Neural progenitor cell (in vitro differentiated cells): ENCODE results near the gene EPB41L4A. TPM values are rescaled to one million over a fixed set of nuclear protein-coding genes. Genes with fewer than 3 reads are reported as not detected.
"Not testable (repeated sequence)": the region's sequence is repeated elsewhere in the genome, so short reads cannot be mapped to it uniquely, and the experiment has no call there.

Experiments used
- DNase-seq: peaks from one replicate; pipeline ENCODE4 v3.0.0-alpha.2; 2016; ENCODE audit warnings: low spot score
- H2AFZ ChIP-seq: fragments of 200-600 bp; sonication (generic); replicated peaks from 2 replicates; pipeline ENCODE4 v1.6.1; 2016; ENCODE audit warnings: antibody characterized with exemption
- H3F3A ChIP-seq: fragments of 200-600 bp; sonication (generic); 2 replicates; pipeline ENCODE4 v1.6.1; 2016; ENCODE audit warnings: antibody characterized with exemption, low read depth
- H3K27ac ChIP-seq: fragments of 200-600 bp; sonication (generic); 2 replicates; pipeline ENCODE4 v1.5.1; 2016; ENCODE audit warnings: mild to moderate bottlenecking
- H3K27me3 ChIP-seq: fragments of 200-600 bp; sonication (generic); 2 replicates; pipeline ENCODE4 v1.6.1; 2016; ENCODE audit warnings: mild to moderate bottlenecking, moderate library complexity
- H3K36me3 ChIP-seq: fragments of 200-600 bp; sonication (generic); 2 replicates; pipeline ENCODE4 v1.5.1; 2016
- H3K4me1 ChIP-seq: fragments of 200-600 bp; sonication (generic); 2 replicates; pipeline ENCODE4 v1.6.1; 2016; ENCODE audit warnings: mixed run types
- H3K4me2 ChIP-seq: fragments of 200-600 bp; sonication (generic); 2 replicates; pipeline ENCODE4 v1.6.1; 2016
- H3K4me3 ChIP-seq: fragments of 200-600 bp; sonication (generic); 2 replicates; pipeline ENCODE4 v1.5.1; 2016
- H3K79me2 ChIP-seq: fragments of 200-600 bp; sonication (generic); 2 replicates; pipeline ENCODE4 v1.6.1; 2016; ENCODE audit warnings: low read depth
- H3K9ac ChIP-seq: fragments of 200-600 bp; sonication (generic); 2 replicates; pipeline ENCODE4 v1.6.1; 2016
- H3K9me3 ChIP-seq: fragments of 200-600 bp; sonication (generic); 2 replicates; pipeline ENCODE4 v1.5.1; 2016; ENCODE audit warnings: low read depth
- H4K20me1 ChIP-seq: fragments of 200-600 bp; sonication (generic); 2 replicates; pipeline ENCODE4 v1.6.1; 2016; ENCODE audit warnings: low read depth
- H3K27ac Mint-ChIP-seq: 3 replicates; pipeline ENCODE4 v1.8.0; 2021; ENCODE audit warnings: mixed read lengths
- H3K27me3 Mint-ChIP-seq: 2 replicates; pipeline ENCODE4 v1.8.0; 2022; ENCODE audit warnings: low read depth, mild to moderate bottlenecking, inconsistent platforms, moderate library complexity, mixed read lengths; ENCODE audit not compliant: insufficient read depth
- H3K36me3 Mint-ChIP-seq: 3 replicates; pipeline ENCODE4 v1.8.0; 2021; ENCODE audit warnings: mixed read lengths
- H3K4me1 Mint-ChIP-seq: 3 replicates; pipeline ENCODE4 v1.8.0; 2021; ENCODE audit warnings: mixed read lengths
- H3K4me3 Mint-ChIP-seq: 3 replicates; pipeline ENCODE4 v1.8.0; 2021; ENCODE audit warnings: mild to moderate bottlenecking, moderate library complexity, mixed read lengths
- H3K9me3 Mint-ChIP-seq: 3 replicates; pipeline ENCODE4 v1.8.0; 2020; ENCODE audit warnings: mixed read lengths
- EZH2 ChIP-seq: fragments of 200-600 bp; sonication (generic); IDR thresholded peaks from 2 replicates; pipeline ENCODE4 v1.6.1; 2017; ENCODE audit warnings: antibody characterized with exemption, mild to moderate bottlenecking, moderate library complexity
- EZH2phosphoT487 ChIP-seq: fragments of 200-600 bp; sonication (generic); IDR thresholded peaks from 2 replicates; pipeline ENCODE4 v1.6.1; 2017; ENCODE audit warnings: antibody characterized with exemption
- total RNA-seq: library from RNA; depleted of rRNA; stranded (reverse); fragments of >200 nt; gene quantifications from 2 replicates; pipeline ENCODE4 v1.2.3, GENCODE V29; 2015; ENCODE audit warnings: low replicate concordance
- TF ChIP-seq, protein P1 (sequence below): fragments of 200-600 bp; sonication (generic); IDR thresholded peaks from 2 replicates; pipeline ENCODE4 v1.5.1; 2017; ENCODE audit warnings: antibody characterized with exemption, mild to moderate bottlenecking

Gene EPB41L4A
- total RNA-seq, 1 donor from 2014 or later, result 2.7 TPM

- no peak overlapping the region for H3K4me2 ChIP-seq
Measured at GRCh38 chr5:112397690-112398089, 21.4 kb downstream of the EPB41L4A start.

GRCh38 chr5:112396430-112396829 lies 22.6 kb downstream of the EPB41L4A start:
- Mint-ChIP-seq H3K4me3 (no peak overlapping the region), H3K4me1 (peaks cover 4% of the 10 kb centered on the region), H3K36me3 (peaks cover 38% of the 10 kb centered on the region), H3K9me3 (peaks cover 29% of the 10 kb centered on the region), H3K27me3 (peaks cover 7% of the 10 kb centered on the region), H3K27ac (no peak overlapping the region)
- H3K27me3 ChIP-seq, result no peaks in the 10 kb centered on the region
- TF ChIP-seq, protein P1, sequence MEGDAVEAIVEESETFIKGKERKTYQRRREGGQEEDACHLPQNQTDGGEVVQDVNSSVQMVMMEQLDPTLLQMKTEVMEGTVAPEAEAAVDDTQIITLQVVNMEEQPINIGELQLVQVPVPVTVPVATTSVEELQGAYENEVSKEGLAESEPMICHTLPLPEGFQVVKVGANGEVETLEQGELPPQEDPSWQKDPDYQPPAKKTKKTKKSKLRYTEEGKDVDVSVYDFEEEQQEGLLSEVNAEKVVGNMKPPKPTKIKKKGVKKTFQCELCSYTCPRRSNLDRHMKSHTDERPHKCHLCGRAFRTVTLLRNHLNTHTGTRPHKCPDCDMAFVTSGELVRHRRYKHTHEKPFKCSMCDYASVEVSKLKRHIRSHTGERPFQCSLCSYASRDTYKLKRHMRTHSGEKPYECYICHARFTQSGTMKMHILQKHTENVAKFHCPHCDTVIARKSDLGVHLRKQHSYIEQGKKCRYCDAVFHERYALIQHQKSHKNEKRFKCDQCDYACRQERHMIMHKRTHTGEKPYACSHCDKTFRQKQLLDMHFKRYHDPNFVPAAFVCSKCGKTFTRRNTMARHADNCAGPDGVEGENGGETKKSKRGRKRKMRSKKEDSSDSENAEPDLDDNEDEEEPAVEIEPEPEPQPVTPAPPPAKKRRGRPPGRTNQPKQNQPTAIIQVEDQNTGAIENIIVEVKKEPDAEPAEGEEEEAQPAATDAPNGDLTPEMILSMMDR, result no peak
- TF ChIP-seq EZH2phosphoT487 (no peak), EZH2 (no peak)
- DNase-seq, result no peak
- no peaks in the 10 kb centered on the region for H3K4me1 ChIP-seq
- H2AFZ ChIP-seq, result no peak overlapping the region
- H3K9me3 ChIP-seq, result no peaks in the 10 kb centered on the region
- no peak overlapping the region for H3K9ac ChIP-seq
- no peaks in the 10 kb centered on the region for H3K79me2 ChIP-seq
- H3K4me2 ChIP-seq, result no peak overlapping the region
- no peaks in the 10 kb centered on the region for H3K36me3 ChIP-seq
- no peaks in the 10 kb centered on the region for H3F3A ChIP-seq
- H4K20me1 ChIP-seq, result no peaks in the 10 kb centered on the region
- H3K4me3 ChIP-seq, result no peak overlapping the region
- no peak overlapping the region for H3K27ac ChIP-seq

More at GRCh38 chr5:112397690-112398089, 21.4 kb downstream of the EPB41L4A start:
- no peak overlapping the region for H3K27ac ChIP-seq
- Mint-ChIP-seq H3K36me3 (peaks cover 45% of the 10 kb centered on the region), H3K27ac (no peak overlapping the region), H3K9me3 (peaks cover 25% of the 10 kb centered on the region), H3K4me3 (no peak overlapping the region), H3K27me3 (peaks cover 5% of the 10 kb centered on the region), H3K4me1 (peaks cover 8% of the 10 kb centered on the region)
- no peaks in the 10 kb centered on the region for H3F3A ChIP-seq
- no peaks in the 10 kb centered on the region for H3K36me3 ChIP-seq
- no peaks in the 10 kb centered on the region for H3K4me1 ChIP-seq
- TF ChIP-seq EZH2phosphoT487, result no peak
- TF ChIP-seq, protein P1, result no peak
- no peak for TF ChIP-seq EZH2
- H3K27me3 ChIP-seq, result no peaks in the 10 kb centered on the region
- no peak overlapping the region for H3K9ac ChIP-seq
- H3K79me2 ChIP-seq, result no peaks in the 10 kb centered on the region
- H2AFZ ChIP-seq, result no peak overlapping the region
- no peaks in the 10 kb centered on the region for H4K20me1 ChIP-seq
- no peaks in the 10 kb centered on the region for H3K9me3 ChIP-seq
- H3K4me3 ChIP-seq, result no peak overlapping the region
- DNase-seq, result no peak

GRCh38 chr5:112395299-112395698 lies 23.8 kb downstream of the EPB41L4A start:
- H3K27ac ChIP-seq, H2AFZ ChIP-seq, H3K27ac Mint-ChIP-seq, H3K36me3 ChIP-seq, H3K27me3 ChIP-seq, H3K4me3 ChIP-seq, H3K4me1 ChIP-seq, H3K79me2 ChIP-seq, H3K27me3 Mint-ChIP-seq, H3K4me2 ChIP-seq, H3K4me3 Mint-ChIP-seq, H4K20me1 ChIP-seq, H3F3A ChIP-seq, H3K4me1 Mint-ChIP-seq, DNase-seq, H3K9ac ChIP-seq, H3K9me3 ChIP-seq: not testable (repeated sequence)
- H3K9me3 Mint-ChIP-seq, result peaks cover 29% of the 10 kb centered on the region
- H3K36me3 Mint-ChIP-seq, result peaks cover 33% of the 10 kb centered on the region

- H3K27me3 Mint-ChIP-seq, result peaks cover 2% of the 10 kb centered on the region
- Histone ChIP-seq H3K4me3 (no peak overlapping the region), H3K4me2 (no peak overlapping the region), H3K27ac (no peak overlapping the region), H2AFZ (no peak overlapping the region), H3K36me3 (no peaks in the 10 kb centered on the region), H3K27me3 (no peaks in the 10 kb centered on the region), H4K20me1 (no peaks in the 10 kb centered on the region), H3K9ac (no peak overlapping the region), H3K79me2 (no peaks in the 10 kb centered on the region), H3K9me3 (no peaks in the 10 kb centered on the region), H3K4me1 (peaks cover 16% of the 10 kb centered on the region), H3F3A (no peaks in the 10 kb centered on the region)
- no peak overlapping the region for H3K27ac Mint-ChIP-seq
- H3K4me1 Mint-ChIP-seq, result peaks cover 19% of the 10 kb centered on the region
- DNase-seq, result peak; percentile 26
- TF ChIP-seq, protein P1, result no peak
- TF ChIP-seq EZH2 (no peak), EZH2phosphoT487 (no peak)
- peaks cover 6% of the 10 kb centered on the region for H3K36me3 Mint-ChIP-seq
- no peak overlapping the region for H3K4me3 Mint-ChIP-seq
- H3K9me3 Mint-ChIP-seq, result peaks cover 12% of the 10 kb centered on the region
Measured at GRCh38 chr5:112390327-112390726, 28.8 kb downstream of the EPB41L4A start.
